NOMO-1 treated with dmso at 0.1 percent for 144 hours (cell line): ENCODE results near the gene SLC39A9.
"Not testable (repeated sequence)": the region's sequence is repeated elsewhere in the genome, so short reads cannot be mapped to it uniquely, and the experiment has no call there.

Source experiments
- DNase-seq: peaks from one replicate; lab custom pipeline; 2025; ENCODE audit not compliant: unreplicated experiment; lab: John Stamatoyannopoulos, UW

Gene SLC39A9

GRCh38 chr14:69497866-69498265, 99.4 kb downstream of the SLC39A9 start:
- not testable (repeated sequence) for DNase-seq

- DNase-seq, result not testable (repeated sequence)
Measured at GRCh38 chr14:69498286-69498685, 99.8 kb downstream of the SLC39A9 start.

DNA sequence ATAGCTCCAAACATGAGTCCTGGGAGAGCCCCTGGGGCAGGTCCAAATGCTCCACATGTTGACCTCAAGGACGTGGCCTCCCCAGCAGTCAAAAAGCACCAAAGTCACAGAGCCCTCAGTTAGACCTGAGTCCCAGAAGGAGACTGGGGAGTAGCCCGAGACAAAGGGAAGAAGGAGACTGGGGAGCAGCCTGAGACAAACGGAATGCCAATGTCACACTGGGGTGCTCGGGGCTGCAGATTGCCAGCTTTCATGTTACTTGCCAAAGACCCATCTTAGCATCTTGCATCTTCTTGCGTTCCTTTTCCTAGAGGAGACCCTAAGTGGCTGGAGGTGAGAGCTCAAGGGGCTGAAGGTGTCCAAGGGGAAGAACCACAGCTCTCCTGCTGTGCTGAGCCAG, 100.9 kb downstream of the SLC39A9 start:
- DNase-seq, result no peak

DNA sequence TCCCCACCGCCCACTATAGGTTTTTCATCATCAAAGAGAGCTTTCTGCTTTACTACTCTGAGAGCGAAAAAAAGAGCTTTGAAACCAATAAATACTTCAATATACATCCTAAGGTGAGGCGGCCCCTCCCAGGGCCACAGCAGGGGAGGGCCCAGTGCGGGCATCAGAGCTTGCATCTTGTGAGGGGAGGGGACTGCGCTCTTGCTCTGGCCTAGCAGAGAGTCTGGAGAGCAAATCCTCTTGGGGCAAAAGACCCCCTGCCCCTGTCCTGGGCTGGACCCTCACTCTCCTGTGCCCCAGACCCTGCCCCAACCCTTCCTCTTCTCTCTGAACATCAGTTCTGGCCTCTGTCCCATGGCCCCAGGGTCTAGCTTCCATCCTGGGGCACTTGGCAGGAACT, 101.6 kb downstream of the SLC39A9 start:
- DNase-seq, result no peak

DNA sequence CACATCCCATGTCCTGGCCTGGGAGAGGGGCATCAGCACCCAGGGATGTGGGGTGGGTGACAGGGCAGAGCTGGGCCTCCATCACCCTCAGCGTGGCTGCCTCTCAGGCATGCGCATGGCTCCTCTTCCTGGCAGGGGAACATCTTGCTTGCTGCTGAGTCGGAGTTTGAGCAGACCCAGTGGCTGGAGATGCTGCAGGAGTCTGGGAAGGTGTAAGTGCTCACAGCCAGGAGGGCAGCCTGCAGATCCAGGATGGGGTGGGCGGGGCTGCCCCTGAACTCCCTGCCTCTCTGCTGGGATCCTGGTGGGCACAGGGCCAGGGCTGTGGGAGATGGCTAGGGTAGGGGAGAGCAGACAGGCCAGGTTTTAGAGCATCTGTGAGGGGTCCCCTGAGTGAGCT, 102.2 kb downstream of the SLC39A9 start:
- no peak for DNase-seq

DNA sequence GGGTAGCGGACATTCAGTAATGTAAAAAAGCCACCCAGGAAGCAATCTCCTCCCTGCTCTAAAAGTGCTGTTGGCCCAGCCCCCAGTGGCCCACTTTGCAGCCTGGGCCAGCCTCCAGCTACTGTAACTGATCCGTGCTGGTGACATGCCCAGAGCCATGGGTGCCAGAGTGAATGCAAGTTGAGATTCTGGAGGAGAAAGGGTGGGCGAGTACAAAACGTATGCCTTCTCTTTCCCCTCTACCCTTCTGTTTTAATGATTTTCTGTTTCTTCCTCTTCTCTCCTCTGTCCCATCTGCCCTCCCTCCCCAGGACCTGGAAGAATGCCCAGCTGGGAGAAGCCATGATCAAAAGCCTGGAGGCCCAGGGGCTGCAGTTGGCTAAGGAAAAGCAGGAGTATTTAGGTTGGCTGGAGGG, 102.9 kb downstream of the SLC39A9 start:
- no peak for DNase-seq

DNA sequence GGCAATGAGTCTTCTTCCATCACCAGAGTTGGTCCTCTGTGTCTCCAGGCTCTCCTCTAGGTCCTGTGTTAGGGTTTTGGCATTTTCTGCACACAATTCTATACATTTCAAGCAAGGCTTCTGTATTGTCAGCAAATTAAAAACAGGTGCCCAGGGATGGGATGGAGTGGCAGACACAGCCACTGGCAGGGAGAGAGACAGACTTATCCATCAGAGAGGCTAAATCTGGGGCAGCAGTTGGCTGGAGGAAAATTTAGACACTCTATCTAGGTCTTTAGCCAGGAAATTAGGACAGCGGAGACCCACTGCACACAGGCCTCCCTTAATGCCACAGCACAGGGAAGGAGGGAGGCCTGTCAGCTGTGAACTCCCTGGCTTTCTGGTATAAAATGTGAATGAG, 106.3 kb downstream of the SLC39A9 start:
- no peak for DNase-seq

- no peak for DNase-seq
Measured at GRCh38 chr14:69505338-69506240, 107.1 kb downstream of the SLC39A9 start.

DNA sequence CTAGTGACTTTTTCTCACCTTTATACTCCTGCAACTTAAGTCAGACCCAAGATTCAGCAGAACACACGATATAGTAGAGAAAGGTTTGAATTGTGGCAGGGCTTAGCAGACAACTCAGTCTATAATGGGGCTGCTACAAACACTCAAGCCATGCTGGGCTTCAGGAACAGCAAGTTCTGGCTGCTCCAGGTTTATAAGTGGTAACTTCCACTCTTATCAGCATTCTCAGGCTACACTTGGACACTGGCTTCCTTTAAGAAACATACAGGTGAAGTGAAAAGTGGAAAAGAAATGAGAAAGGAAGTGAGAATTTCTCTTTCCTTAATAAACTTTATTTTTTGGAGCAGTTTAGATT, 107.7 kb downstream of the SLC39A9 start:
- DNase-seq, result no peak
